Measurements from ENCODE around the gene EPPIN. TPM values are rescaled to one million over a fixed set of nuclear protein-coding genes. Genes with fewer than 3 reads are reported as not detected.
"Not testable (repeated sequence)": the region's sequence is repeated elsewhere in the genome, so short reads cannot be mapped to it uniquely, and the experiment has no call there.

The EPPIN gene
- total RNA-seq, 1 donor from 2014 or later, result not detected

DNA sequence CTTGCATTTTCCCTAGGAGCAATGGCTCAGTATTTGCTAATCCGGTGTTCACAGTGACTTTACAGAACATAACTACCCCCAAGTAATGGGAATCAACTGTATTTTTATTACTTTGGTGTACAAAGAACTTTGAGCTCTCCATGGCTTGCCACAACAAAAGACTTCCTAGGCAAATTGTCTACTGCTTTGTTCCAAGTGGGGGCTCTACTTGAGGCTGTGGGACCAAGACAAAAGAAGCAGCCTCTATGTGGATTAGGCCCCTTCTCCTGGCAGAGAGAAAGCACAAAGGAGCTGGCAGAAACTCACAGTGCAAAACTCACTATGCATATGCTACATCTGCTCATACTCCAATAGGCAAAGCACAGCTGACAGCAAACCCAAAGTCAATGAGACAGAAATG, 31.0 kb upstream of the EPPIN start:
- TF ChIP-seq, protein P1, sequence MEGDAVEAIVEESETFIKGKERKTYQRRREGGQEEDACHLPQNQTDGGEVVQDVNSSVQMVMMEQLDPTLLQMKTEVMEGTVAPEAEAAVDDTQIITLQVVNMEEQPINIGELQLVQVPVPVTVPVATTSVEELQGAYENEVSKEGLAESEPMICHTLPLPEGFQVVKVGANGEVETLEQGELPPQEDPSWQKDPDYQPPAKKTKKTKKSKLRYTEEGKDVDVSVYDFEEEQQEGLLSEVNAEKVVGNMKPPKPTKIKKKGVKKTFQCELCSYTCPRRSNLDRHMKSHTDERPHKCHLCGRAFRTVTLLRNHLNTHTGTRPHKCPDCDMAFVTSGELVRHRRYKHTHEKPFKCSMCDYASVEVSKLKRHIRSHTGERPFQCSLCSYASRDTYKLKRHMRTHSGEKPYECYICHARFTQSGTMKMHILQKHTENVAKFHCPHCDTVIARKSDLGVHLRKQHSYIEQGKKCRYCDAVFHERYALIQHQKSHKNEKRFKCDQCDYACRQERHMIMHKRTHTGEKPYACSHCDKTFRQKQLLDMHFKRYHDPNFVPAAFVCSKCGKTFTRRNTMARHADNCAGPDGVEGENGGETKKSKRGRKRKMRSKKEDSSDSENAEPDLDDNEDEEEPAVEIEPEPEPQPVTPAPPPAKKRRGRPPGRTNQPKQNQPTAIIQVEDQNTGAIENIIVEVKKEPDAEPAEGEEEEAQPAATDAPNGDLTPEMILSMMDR (IDR thresholded peaks at IDR 0.05; ENCODE audit: unreplicated experiment), result no peak
- no peak for DNase-seq (ENCODE audit: low spot score)
- Mint-ChIP-seq H3K4me1 (ENCODE audit: unreplicated experiment) (peaks cover 2% of the 10 kb centered on the region), H3K36me3 (ENCODE audit: low read depth, unreplicated experiment) (no peaks in the 10 kb centered on the region), H3K27ac (ENCODE audit: unreplicated experiment) (no peak overlapping the region), H3K27me3 (ENCODE audit: unreplicated experiment) (no peaks in the 10 kb centered on the region), H3K4me3 (ENCODE audit: unreplicated experiment) (no peak overlapping the region), H3K9me3 (ENCODE audit: unreplicated experiment) (no peaks in the 10 kb centered on the region)

DNA sequence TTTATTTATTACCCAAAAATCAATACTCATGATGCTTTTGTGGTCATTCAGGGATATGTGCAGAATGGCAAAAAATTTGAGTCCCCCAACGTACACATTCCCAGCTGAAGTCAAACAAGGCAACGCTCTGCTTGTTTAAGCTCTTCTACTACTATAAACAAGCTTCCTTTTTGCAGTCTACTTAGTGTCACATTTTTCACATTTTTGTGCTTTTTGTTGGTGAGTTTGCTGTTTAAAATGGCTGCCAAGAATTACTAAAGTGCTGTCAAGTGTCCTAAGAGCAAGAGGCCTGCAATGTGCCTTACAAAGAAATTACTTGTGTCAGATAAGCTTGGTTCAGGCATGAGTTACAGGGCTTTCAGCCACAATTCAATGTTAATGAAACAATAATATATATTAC, 29.8 kb upstream of the EPPIN start:
- TF ChIP-seq, protein P1 (IDR thresholded peaks at IDR 0.05; ENCODE audit: unreplicated experiment), result no peak
- H3K27me3 Mint-ChIP-seq (ENCODE audit: unreplicated experiment), result no peaks in the 10 kb centered on the region
- H3K27ac Mint-ChIP-seq (ENCODE audit: unreplicated experiment), result no peak overlapping the region
- H3K9me3 Mint-ChIP-seq (ENCODE audit: unreplicated experiment), result no peaks in the 10 kb centered on the region
- no peak overlapping the region for H3K4me3 Mint-ChIP-seq (ENCODE audit: unreplicated experiment)
- peaks cover 2% of the 10 kb centered on the region for H3K4me1 Mint-ChIP-seq (ENCODE audit: unreplicated experiment)
- no peaks in the 10 kb centered on the region for H3K36me3 Mint-ChIP-seq (ENCODE audit: low read depth, unreplicated experiment)
- no peak for DNase-seq (ENCODE audit: low spot score)

DNA sequence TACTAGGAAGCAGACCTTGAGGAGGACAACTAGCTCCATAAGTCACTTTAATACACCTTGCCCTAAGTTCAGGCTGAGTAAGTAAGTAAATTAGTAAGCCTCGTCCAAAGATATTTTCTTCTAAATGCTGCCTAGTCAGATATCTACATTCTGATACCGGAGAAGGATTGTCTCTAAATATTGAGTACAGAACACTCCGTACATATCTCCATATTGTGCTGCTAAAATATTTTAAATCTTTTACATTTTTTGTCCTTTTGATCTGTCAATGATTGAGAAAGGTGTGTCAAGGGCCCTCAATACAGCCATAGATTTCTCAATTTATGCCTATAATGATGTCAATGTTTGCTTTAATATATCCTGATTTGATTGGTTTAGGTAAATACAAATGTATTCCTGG, 28.7 kb upstream of the EPPIN start:
- DNase-seq (ENCODE audit: low spot score), result no peak
- Mint-ChIP-seq H3K36me3 (ENCODE audit: low read depth, unreplicated experiment) (no peaks in the 10 kb centered on the region), H3K4me1 (ENCODE audit: unreplicated experiment) (peaks cover 2% of the 10 kb centered on the region), H3K27me3 (ENCODE audit: unreplicated experiment) (no peaks in the 10 kb centered on the region), H3K27ac (ENCODE audit: unreplicated experiment) (no peak overlapping the region), H3K4me3 (ENCODE audit: unreplicated experiment) (no peak overlapping the region), H3K9me3 (ENCODE audit: unreplicated experiment) (no peaks in the 10 kb centered on the region)
- TF ChIP-seq, protein P1 (IDR thresholded peaks at IDR 0.05; ENCODE audit: unreplicated experiment), result no peak

DNA sequence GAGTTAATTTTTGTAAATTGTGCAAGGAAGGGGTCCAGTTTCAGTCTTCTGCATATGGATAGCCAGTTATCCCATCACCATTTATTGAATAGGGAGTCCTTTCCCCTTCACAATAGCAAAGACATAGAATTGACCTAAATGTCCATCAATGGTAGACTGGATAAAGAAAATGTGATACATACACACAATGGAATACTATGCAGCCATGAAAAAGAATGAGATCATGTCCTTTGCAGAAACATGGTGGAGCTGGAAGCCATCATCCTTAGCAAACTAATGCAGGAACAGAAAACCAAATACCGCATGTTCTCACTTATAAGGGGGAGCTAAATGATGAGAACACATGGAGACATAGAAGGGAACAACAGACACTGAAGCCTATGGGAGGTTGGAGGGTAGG, 22.4 kb upstream of the EPPIN start:
- not testable (repeated sequence) for H3K9me3 Mint-ChIP-seq (ENCODE audit: unreplicated experiment); H3K27me3 Mint-ChIP-seq (ENCODE audit: unreplicated experiment)

DNA sequence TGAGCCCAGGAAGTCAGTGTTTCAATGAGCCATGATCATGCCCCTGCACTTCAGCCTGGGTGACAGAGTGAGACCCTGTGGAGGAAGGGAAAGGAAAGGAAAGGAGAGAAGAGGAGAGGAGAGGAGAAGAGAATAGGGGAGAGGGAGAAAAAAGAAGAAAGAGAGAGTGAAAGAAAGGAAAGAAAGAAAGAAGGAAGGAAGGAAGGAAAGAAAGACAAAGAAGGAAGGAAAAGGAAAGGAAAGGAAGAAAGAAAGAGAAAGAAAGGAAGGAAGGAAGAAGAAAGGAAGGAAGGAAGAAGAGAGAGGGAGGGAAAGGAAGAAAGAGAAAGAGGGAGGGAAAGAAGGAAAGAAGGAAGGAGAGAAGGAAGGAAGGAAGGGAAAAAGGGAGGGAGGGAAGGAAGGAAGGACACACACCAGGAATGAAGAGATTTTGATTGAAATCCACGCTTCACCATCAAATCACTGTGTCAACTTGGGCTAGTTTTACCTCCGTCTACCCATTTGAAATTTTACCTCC, 17.6 kb upstream of the EPPIN start:
- H3K27ac Mint-ChIP-seq (ENCODE audit: unreplicated experiment), result no peak overlapping the region
- peaks cover 2% of the 10 kb centered on the region for H3K27me3 Mint-ChIP-seq (ENCODE audit: unreplicated experiment)
- H3K9me3 Mint-ChIP-seq (ENCODE audit: unreplicated experiment), result peaks cover 4% of the 10 kb centered on the region
- no peaks in the 10 kb centered on the region for H3K4me1 Mint-ChIP-seq (ENCODE audit: unreplicated experiment)
- no peaks in the 10 kb centered on the region for H3K36me3 Mint-ChIP-seq (ENCODE audit: low read depth, unreplicated experiment)
- no peak for DNase-seq (ENCODE audit: low spot score)
- no peak overlapping the region for H3K4me3 Mint-ChIP-seq (ENCODE audit: unreplicated experiment)
- TF ChIP-seq, protein P1 (IDR thresholded peaks at IDR 0.05; ENCODE audit: unreplicated experiment), result no peak

More for the DNA sequence above, 22.4 kb upstream of the EPPIN start:
- not testable (repeated sequence) for H3K4me1 Mint-ChIP-seq (ENCODE audit: unreplicated experiment); DNase-seq (ENCODE audit: low spot score); H3K36me3 Mint-ChIP-seq (ENCODE audit: low read depth, unreplicated experiment); H3K27ac Mint-ChIP-seq (ENCODE audit: unreplicated experiment); H3K4me3 Mint-ChIP-seq (ENCODE audit: unreplicated experiment)
